Renal cortex interstitium (tissue), 11 donors: ENCODE data around the gene ARHGAP19. TPM values are rescaled to one million over a fixed set of nuclear protein-coding genes. Genes with fewer than 3 reads are reported as not detected.

Source experiments
- DNase-seq, 11 donors: peaks; one replicate each; pipeline ENCODE4 v3.0.0-alpha.2; 2013; ENCODE audit warnings: low read depth in 9 of 11, low spot score in 4 of 11; ENCODE audit errors: extremely low read depth in 1 of 11
- polyA plus RNA-seq, 3 donors: library from polyadenylated mRNA; unstranded; fragments of 120-200 nt; gene quantifications; one replicate each; pipeline ENCODE4 v1.2.1, GENCODE V29; 2013; ENCODE audit not compliant: insufficient read length in 3 of 3

The ARHGAP19 gene
- polyA plus RNA-seq, 3 donors: 27.3 to 42.6 (median 28.7) TPM

GRCh38 chr10:97327348-97328294 lies 35.2 kb upstream of the ARHGAP19 start:
- no peak for DNase-seq

GRCh38 chr10:97325754-97326153 lies 33.3 kb upstream of the ARHGAP19 start:
- no peak for DNase-seq

GRCh38 chr10:97323501-97323900 lies 31.1 kb upstream of the ARHGAP19 start:
- no peak for DNase-seq

- DNase-seq: no peak
These were observed 29.4 kb upstream of the ARHGAP19 start for GRCh38 chr10:97321804-97322190.

- no peak for DNase-seq
These were observed 28.8 kb upstream of the ARHGAP19 start for GRCh38 chr10:97321032-97321803.

- DNase-seq: no peak
These were observed 28.1 kb upstream of the ARHGAP19 start for GRCh38 chr10:97320480-97321031.

GRCh38 chr10:97319671-97320479 lies 27.4 kb upstream of the ARHGAP19 start:
- no peak for DNase-seq

GRCh38 chr10:97318772-97319651 lies 26.6 kb upstream of the ARHGAP19 start, which contains the start of gene FRAT1:
FRAT1 (plus strand) TSS chr10:97319271; CDS start chr10:97319454, 183 bp downstream.
- peak in 9 of 11 donors; percentile 81 to 88 (median 85) for DNase-seq

GRCh38 chr10:97314671-97315070 lies 22.2 kb upstream of the ARHGAP19 start:
- DNase-seq: no peak

- DNase-seq: no peak
These were observed 20.5 kb upstream of the ARHGAP19 start for GRCh38 chr10:97312897-97313296.

GRCh38 chr10:97311111-97311626 lies 18.7 kb upstream of the ARHGAP19 start:
- no peak for DNase-seq

- DNase-seq: no peak
These were observed 15.7 kb upstream of the ARHGAP19 start for GRCh38 chr10:97307866-97308780.

GRCh38 chr10:97307441-97307840 lies 15.0 kb upstream of the ARHGAP19 start:
- no peak for DNase-seq

- DNase-seq: no peak
These were observed 9.8 kb upstream of the ARHGAP19 start for GRCh38 chr10:97302088-97302791.

GRCh38 chr10:97300980-97301379 lies 8.5 kb upstream of the ARHGAP19 start:
- DNase-seq: no peak

GRCh38 chr10:97298223-97298571 lies 5.8 kb upstream of the ARHGAP19 start:
- DNase-seq: no peak
